ENCODE measurements around the gene MCM3AP. TPM values are rescaled to one million over a fixed set of nuclear protein-coding genes. Genes with fewer than 3 reads are reported as not detected.
A peak's percentile ranks its signal among the peaks of the same experiment; 100 is the strongest.

MCM3AP gene
- total and polyA plus RNA-seq, 9 of the 15 experiments (the other 6 are each of a cell fraction or from before 2014, with no cell fraction given) = 6.5 to 179 (median 69.6) TPM

DNA sequence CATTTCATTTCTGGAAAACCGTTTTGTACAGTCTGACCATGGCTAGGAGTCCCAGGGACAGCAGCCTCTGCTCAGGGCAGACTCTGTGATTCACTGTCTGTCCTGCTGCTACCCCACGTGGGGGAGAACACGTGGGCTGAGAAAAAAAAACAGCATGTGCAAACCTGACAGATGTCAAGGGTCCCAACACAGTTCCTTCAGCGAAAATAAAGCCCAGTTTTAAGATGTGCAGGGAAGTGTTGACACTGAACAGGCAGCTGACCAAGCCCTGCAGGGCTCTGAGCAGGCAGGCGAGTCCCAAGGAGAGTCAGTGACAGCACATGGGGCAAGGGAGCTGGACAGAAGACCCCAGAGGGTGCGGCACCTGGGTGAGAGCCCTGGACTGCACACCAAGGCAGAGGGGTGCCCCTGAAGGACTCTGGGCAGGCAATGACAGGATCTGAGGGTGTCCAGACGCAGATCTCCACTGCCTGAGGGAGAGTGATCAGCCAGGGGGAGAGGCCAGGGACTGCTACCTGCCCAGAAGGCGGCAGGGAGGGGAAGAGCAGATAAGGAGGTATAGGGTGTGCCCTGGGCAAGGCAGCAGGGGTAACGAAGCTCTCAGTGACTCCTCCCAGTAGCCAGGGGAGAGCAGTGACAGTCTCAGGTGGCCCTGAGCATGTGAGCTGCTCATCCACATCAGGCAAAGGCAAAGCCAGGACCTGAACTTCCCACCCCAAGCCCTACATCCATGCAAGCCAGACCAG, 96.0 kb downstream of the MCM3AP start (continued):
- TF ChIP-seq, protein P1, sequence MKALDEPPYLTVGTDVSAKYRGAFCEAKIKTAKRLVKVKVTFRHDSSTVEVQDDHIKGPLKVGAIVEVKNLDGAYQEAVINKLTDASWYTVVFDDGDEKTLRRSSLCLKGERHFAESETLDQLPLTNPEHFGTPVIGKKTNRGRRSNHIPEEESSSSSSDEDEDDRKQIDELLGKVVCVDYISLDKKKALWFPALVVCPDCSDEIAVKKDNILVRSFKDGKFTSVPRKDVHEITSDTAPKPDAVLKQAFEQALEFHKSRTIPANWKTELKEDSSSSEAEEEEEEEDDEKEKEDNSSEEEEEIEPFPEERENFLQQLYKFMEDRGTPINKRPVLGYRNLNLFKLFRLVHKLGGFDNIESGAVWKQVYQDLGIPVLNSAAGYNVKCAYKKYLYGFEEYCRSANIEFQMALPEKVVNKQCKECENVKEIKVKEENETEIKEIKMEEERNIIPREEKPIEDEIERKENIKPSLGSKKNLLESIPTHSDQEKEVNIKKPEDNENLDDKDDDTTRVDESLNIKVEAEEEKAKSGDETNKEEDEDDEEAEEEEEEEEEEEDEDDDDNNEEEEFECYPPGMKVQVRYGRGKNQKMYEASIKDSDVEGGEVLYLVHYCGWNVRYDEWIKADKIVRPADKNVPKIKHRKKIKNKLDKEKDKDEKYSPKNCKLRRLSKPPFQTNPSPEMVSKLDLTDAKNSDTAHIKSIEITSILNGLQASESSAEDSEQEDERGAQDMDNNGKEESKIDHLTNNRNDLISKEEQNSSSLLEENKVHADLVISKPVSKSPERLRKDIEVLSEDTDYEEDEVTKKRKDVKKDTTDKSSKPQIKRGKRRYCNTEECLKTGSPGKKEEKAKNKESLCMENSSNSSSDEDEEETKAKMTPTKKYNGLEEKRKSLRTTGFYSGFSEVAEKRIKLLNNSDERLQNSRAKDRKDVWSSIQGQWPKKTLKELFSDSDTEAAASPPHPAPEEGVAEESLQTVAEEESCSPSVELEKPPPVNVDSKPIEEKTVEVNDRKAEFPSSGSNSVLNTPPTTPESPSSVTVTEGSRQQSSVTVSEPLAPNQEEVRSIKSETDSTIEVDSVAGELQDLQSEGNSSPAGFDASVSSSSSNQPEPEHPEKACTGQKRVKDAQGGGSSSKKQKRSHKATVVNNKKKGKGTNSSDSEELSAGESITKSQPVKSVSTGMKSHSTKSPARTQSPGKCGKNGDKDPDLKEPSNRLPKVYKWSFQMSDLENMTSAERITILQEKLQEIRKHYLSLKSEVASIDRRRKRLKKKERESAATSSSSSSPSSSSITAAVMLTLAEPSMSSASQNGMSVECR (CRISPR knock-in tag; IDR thresholded peaks at IDR 0.05) = 0 out of 2 replicates have a peak, but pooled peaks have one; percentile 65
- TF ChIP-seq CLOCK (CRISPR knock-in tag; IDR thresholded peaks at IDR 0.05; ENCODE audit: borderline replicate concordance) (no peak), MECOM (CRISPR knock-in tag; IDR thresholded peaks at IDR 0.05) (no peak), ZNF282 (CRISPR knock-in tag; IDR thresholded peaks at IDR 0.05) (no peak), IRF2 (CRISPR knock-in tag; IDR thresholded peaks at IDR 0.05) (no peak), SMARCE1 (IDR thresholded peaks at IDR 0.05) (no peak), ATF1 (CRISPR knock-in tag; IDR thresholded peaks at IDR 0.05) (no peak), ATF1 (tag; IDR thresholded peaks at IDR 0.05) (0 out of 2 replicates have a peak, but pooled peaks have one; percentile 0)
- TF ChIP-seq, protein P2, sequence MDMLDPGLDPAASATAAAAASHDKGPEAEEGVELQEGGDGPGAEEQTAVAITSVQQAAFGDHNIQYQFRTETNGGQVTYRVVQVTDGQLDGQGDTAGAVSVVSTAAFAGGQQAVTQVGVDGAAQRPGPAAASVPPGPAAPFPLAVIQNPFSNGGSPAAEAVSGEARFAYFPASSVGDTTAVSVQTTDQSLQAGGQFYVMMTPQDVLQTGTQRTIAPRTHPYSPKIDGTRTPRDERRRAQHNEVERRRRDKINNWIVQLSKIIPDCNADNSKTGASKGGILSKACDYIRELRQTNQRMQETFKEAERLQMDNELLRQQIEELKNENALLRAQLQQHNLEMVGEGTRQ (CRISPR knock-in tag; IDR thresholded peaks at IDR 0.05) = peak; percentile 79

Data from K562 (cell line).